Muscle layer of duodenum (tissue), 2 donors: ENCODE data around the gene SETBP1.

Experiments used
- H3K27ac ChIP-seq: one replicate; pipeline ENCODE4 v1.7.0; 2013; ENCODE audit warnings: mild to moderate bottlenecking, low read length
- H3K27me3 ChIP-seq: one replicate; pipeline ENCODE4 v1.7.0; 2013; ENCODE audit warnings: low read depth, mild to moderate bottlenecking, control low read depth, low read length
- H3K36me3 ChIP-seq, 2 donors: one replicate each; pipeline ENCODE4 v1.7.0; 2013; ENCODE audit warnings: low read length in 2 of 2, control low read depth in 1 of 2, mild to moderate bottlenecking in 1 of 2; ENCODE audit not compliant: insufficient read depth in 2 of 2, control insufficient read depth in 1 of 2
- H3K4me1 ChIP-seq, 2 donors: one replicate each; pipeline ENCODE4 v1.7.0; 2013; ENCODE audit warnings: low read length in 2 of 2, mild to moderate bottlenecking in 2 of 2, control low read depth in 1 of 2, moderate library complexity in 1 of 2; ENCODE audit not compliant: insufficient read depth in 2 of 2, control insufficient read depth in 1 of 2
- H3K4me3 ChIP-seq, 2 donors: one replicate each; pipeline ENCODE4 v1.7.0; 2013; ENCODE audit warnings: low read length in 2 of 2, low read depth in 1 of 2, mild to moderate bottlenecking in 1 of 2
- H3K9me3 ChIP-seq, 2 donors: one replicate each; pipeline ENCODE4 v1.7.0; 2013; ENCODE audit warnings: low read length in 2 of 2, control low read depth in 1 of 2, mild to moderate bottlenecking in 1 of 2; ENCODE audit not compliant: control insufficient read depth in 1 of 2
- donor health status: healthy.

SETBP1 gene

GRCh38 chr18:44693030-44693784 is 12.5 kb downstream of the SETBP1 start:
- H3K27me3 ChIP-seq: no peaks in the 10 kb centered on the region
- no peaks in the 10 kb centered on the region for H3K36me3 ChIP-seq
- peaks cover 4 to 9% of the 10 kb centered on the region in 2 donors for H3K4me1 ChIP-seq
- H3K9me3 ChIP-seq: no peaks in the 10 kb centered on the region
- H3K4me3 ChIP-seq: no peak overlapping the region
- H3K27ac ChIP-seq: no peak overlapping the region

- no peaks in the 10 kb centered on the region for H3K9me3 ChIP-seq
- no peaks in the 10 kb centered on the region for H3K36me3 ChIP-seq
- H3K4me1 ChIP-seq: peaks cover 4 to 16% of the 10 kb centered on the region in 2 donors
- H3K4me3 ChIP-seq: no peak overlapping the region
- no peaks in the 10 kb centered on the region for H3K27me3 ChIP-seq
- H3K27ac ChIP-seq: no peak overlapping the region
Measured at GRCh38 chr18:44695503-44695902, 14.8 kb downstream of the SETBP1 start.

- H3K4me3 ChIP-seq: peak overlapping the region in 1 of 2 donors; percentile 5
Measured at GRCh38 chr18:44696892-44697291, 16.2 kb downstream of the SETBP1 start.

GRCh38 chr18:44697315-44697714 is 16.6 kb downstream of the SETBP1 start:
- Histone ChIP-seq H3K36me3 (no peaks in the 10 kb centered on the region), H3K27me3 (no peaks in the 10 kb centered on the region), H3K4me3 (peak overlapping the region in 1 of 2 donors; percentile 5), H3K27ac (peak overlapping the region; percentile 59), H3K4me1 (peaks cover 10 to 27% of the 10 kb centered on the region in 2 donors), H3K9me3 (no peaks in the 10 kb centered on the region)

More at GRCh38 chr18:44696892-44697291, 16.2 kb downstream of the SETBP1 start:
- H3K9me3 ChIP-seq: no peaks in the 10 kb centered on the region
- H3K27ac ChIP-seq: peak overlapping the region; percentile 59
- no peaks in the 10 kb centered on the region for H3K27me3 ChIP-seq
- H3K36me3 ChIP-seq: no peaks in the 10 kb centered on the region
- H3K4me1 ChIP-seq: peaks cover 10 to 27% of the 10 kb centered on the region in 2 donors

- H3K27me3 ChIP-seq: no peaks in the 10 kb centered on the region
- no peaks in the 10 kb centered on the region for H3K9me3 ChIP-seq
- H3K27ac ChIP-seq: peak overlapping the region; percentile 27
- peaks cover 10 to 27% of the 10 kb centered on the region in 2 donors for H3K4me1 ChIP-seq
- H3K36me3 ChIP-seq: no peaks in the 10 kb centered on the region
- no peak overlapping the region for H3K4me3 ChIP-seq
Measured at GRCh38 chr18:44698518-44698917, 17.8 kb downstream of the SETBP1 start.

GRCh38 chr18:44699572-44700261 is 19.0 kb downstream of the SETBP1 start:
- no peaks in the 10 kb centered on the region for H3K27me3 ChIP-seq
- H3K36me3 ChIP-seq: no peaks in the 10 kb centered on the region
- no peaks in the 10 kb centered on the region for H3K9me3 ChIP-seq
- peaks cover 10 to 27% of the 10 kb centered on the region in 2 donors for H3K4me1 ChIP-seq
- H3K4me3 ChIP-seq: no peak overlapping the region
- H3K27ac ChIP-seq: peak overlapping the region; percentile 84

- Histone ChIP-seq H3K9me3 (no peaks in the 10 kb centered on the region), H3K4me1 (peaks cover 10 to 27% of the 10 kb centered on the region in 2 donors), H3K27me3 (no peaks in the 10 kb centered on the region), H3K4me3 (peak overlapping the region in 1 of 2 donors; percentile 16), H3K36me3 (no peaks in the 10 kb centered on the region), H3K27ac (peak overlapping the region; percentile 84)
Measured at GRCh38 chr18:44700652-44701051, 20.0 kb downstream of the SETBP1 start.

- Histone ChIP-seq H3K4me1 (peaks cover 10 to 27% of the 10 kb centered on the region in 2 donors), H3K9me3 (no peaks in the 10 kb centered on the region), H3K36me3 (no peaks in the 10 kb centered on the region), H3K27me3 (no peaks in the 10 kb centered on the region), H3K4me3 (peak overlapping the region in 1 of 2 donors; percentile 34), H3K27ac (peak overlapping the region; percentile 84)
Measured at GRCh38 chr18:44701227-44701626, 20.5 kb downstream of the SETBP1 start.

GRCh38 chr18:44702594-44702993 is 21.9 kb downstream of the SETBP1 start:
- Histone ChIP-seq H3K9me3 (no peaks in the 10 kb centered on the region), H3K36me3 (no peaks in the 10 kb centered on the region), H3K4me3 (no peak overlapping the region), H3K27me3 (no peaks in the 10 kb centered on the region), H3K27ac (no peak overlapping the region), H3K4me1 (peaks cover 6 to 22% of the 10 kb centered on the region in 2 donors)

- Histone ChIP-seq H3K4me3 (no peak overlapping the region), H3K36me3 (no peaks in the 10 kb centered on the region), H3K27me3 (no peaks in the 10 kb centered on the region), H3K9me3 (no peaks in the 10 kb centered on the region), H3K27ac (no peak overlapping the region), H3K4me1 (peaks cover 10 to 35% of the 10 kb centered on the region in 2 donors)
Measured at GRCh38 chr18:44704135-44704789, 23.6 kb downstream of the SETBP1 start.

- Histone ChIP-seq H3K4me1 (peaks cover 16 to 31% of the 10 kb centered on the region in 2 donors), H3K27me3 (no peaks in the 10 kb centered on the region), H3K36me3 (no peaks in the 10 kb centered on the region), H3K9me3 (no peaks in the 10 kb centered on the region), H3K27ac (no peak overlapping the region), H3K4me3 (no peak overlapping the region)
Measured at GRCh38 chr18:44705075-44705675, 24.5 kb downstream of the SETBP1 start.
